ENCODE data around the gene CEP95. TPM values are rescaled to one million over a fixed set of nuclear protein-coding genes. Genes with fewer than 3 reads are reported as not detected.

CEP95 gene
- total and polyA plus RNA-seq, 2 of the 13 experiments (the other 11 are each of a cell fraction or from before 2014, with no cell fraction given) = 65.9 to 68.8 TPM

DNA sequence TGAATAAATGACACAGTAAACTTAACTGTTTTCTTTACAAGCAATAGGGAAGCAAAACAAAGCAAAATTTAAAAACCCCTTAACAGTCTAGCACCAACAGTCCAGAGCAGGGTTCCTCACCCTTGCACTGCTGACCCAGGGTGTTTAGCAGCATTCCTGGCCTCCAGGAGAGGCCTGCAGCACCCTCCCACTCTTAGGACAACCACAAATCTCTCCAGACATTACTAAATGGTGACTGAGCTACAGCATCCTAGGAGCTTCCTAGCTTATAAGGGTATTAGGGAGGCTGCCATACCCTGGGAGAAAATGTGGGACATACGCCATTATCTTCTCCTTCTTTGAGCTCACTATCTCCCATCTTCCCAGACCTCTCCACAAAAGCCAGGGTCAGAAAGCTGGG, 25.8 kb upstream of the CEP95 start:
- Histone ChIP-seq H4K20me1 (ENCODE audit: insufficient read depth, low read length) (no peaks in the 10 kb centered on the region), H3K4me1 (ENCODE audit: insufficient read depth, low read length) (no peaks in the 10 kb centered on the region), H2AFZ (ENCODE audit: low read length) (no peak overlapping the region), H3K27me3 (ENCODE audit: control insufficient read depth in 1 of 2, insufficient read depth in 2 of 2, low read length in 2 of 2) (no peaks in the 10 kb centered on the region), H3K9me3 (ENCODE audit: low read length) (no peaks in the 10 kb centered on the region), H3K9ac (ENCODE audit: insufficient read depth, low read depth, low read length) (no peak overlapping the region), H3K79me2 (ENCODE audit: insufficient read depth, low read length) (no peaks in the 10 kb centered on the region), H3K27ac (ENCODE audit: extremely low read length, insufficient read depth, low read length) (no peak overlapping the region), H3K4me3 (replicated peaks in 1 of 3; ENCODE audit: insufficient read depth in 1 of 3, low read depth in 2 of 3, low read length in 3 of 3) (no peak overlapping the region), H3K36me3 (replicated peaks in 1 of 2; ENCODE audit: control insufficient read depth in 1 of 2, insufficient read depth in 2 of 2, low read length in 2 of 2) (peaks cover 13 to 62% of the 10 kb centered on the region in 2 experiments), H3K4me2 (ENCODE audit: low read depth, low read length) (no peak overlapping the region)
- DNase-seq (ENCODE audit: low spot score) = no peak
- no TSS peak for BruUV-seq (replicated peaks)
- TF ChIP-seq ZNF737 (CRISPR knock-in tag; IDR thresholded peaks at IDR 0.05; ENCODE audit: borderline replicate concordance) = no peak
- no peak for TF ChIP-seq ATRX (CRISPR knock-in tag; IDR thresholded peaks at IDR 0.05; ENCODE audit: borderline replicate concordance)
- intact Hi-C loops (cut with micrococcal nuclease; ENCODE audit: unreplicated experiment) = loop anchor here (2.0 kb wide), 1 partner anchor 38 kb away; no protein-coding TSS in a partner anchor
- ATAC-seq = no peak
- ChIA-PET CTCF (ENCODE audit: low intra/inter-chr PET ratio, low total read pairs) (no interaction called here), POLR2A (interaction anchor here (0.9 kb wide), 1 partner anchor 10 kb away, joined by 3 read pairs; no protein-coding TSS in a partner anchor)
- no peak for FAIRE-seq
- 95% methylated on average over 1 of the region's 1 CpG for WGBS (ENCODE audit: low lambda C conversion rate)
- in situ Hi-C loops (cut with HindIII; ENCODE audit: extremely low pct_ligation_motif_present, low pct_unique_long_range_greater_than_20kb) = no loop called here

DNA sequence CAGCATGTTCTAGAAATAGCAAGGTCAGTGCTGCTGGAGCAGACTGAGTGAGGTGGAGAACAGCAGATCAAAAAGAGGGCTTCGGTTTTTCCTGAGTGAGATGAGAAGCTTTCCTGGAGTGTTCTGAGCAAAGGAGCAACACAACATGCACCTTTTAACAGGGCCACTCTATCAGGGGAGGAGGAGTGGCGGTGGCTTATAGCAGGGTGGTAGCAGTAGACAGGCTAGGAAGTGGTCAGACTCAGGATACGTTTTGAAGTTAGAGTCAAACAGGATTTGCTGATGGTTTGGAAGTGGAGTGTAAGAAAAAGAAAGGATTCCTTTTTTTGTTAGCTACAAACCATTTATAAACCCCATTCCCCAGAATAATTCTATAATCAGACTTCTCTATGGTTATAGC, 22.4 kb upstream of the CEP95 start:
- no peaks in the 10 kb centered on the region for H4K20me1 ChIP-seq (ENCODE audit: insufficient read depth, low read length)
- BruUV-seq (replicated peaks) = no TSS peak
- H3K9me3 ChIP-seq (ENCODE audit: low read length) = no peaks in the 10 kb centered on the region
- ChIA-PET POLR2A (interaction anchor here (0.8 to 1.2 kb wide), 2 partner anchors 13 to 21 kb away, joined by 3 read pairs; partner anchors contain the start of gene POLG2), CTCF (ENCODE audit: low intra/inter-chr PET ratio, low total read pairs) (no interaction called here)
- intact Hi-C loops (cut with micrococcal nuclease; ENCODE audit: unreplicated experiment) = no loop called here
- no peak for ATAC-seq
- H3K79me2 ChIP-seq (ENCODE audit: insufficient read depth, low read length) = no peaks in the 10 kb centered on the region
- no peak for FAIRE-seq
- WGBS (ENCODE audit: low lambda C conversion rate) = 98% methylated on average over 3 of the region's 3 CpGs
- in situ Hi-C loops (cut with HindIII; ENCODE audit: extremely low pct_ligation_motif_present, low pct_unique_long_range_greater_than_20kb) = no loop called here
- peaks cover 13 to 53% of the 10 kb centered on the region in 2 experiments for H3K36me3 ChIP-seq (replicated peaks in 1 of 2; ENCODE audit: control insufficient read depth in 1 of 2, insufficient read depth in 2 of 2, low read length in 2 of 2)
- no peak overlapping the region for H3K9ac ChIP-seq (ENCODE audit: insufficient read depth, low read depth, low read length)
- H3K27ac ChIP-seq (ENCODE audit: extremely low read length, insufficient read depth, low read length) = no peak overlapping the region
- H3K4me3 ChIP-seq (replicated peaks in 1 of 3; ENCODE audit: insufficient read depth in 1 of 3, low read depth in 2 of 3, low read length in 3 of 3) = no peak overlapping the region
- TF ChIP-seq ZNF260 (CRISPR knock-in tag; IDR thresholded peaks at IDR 0.05; ENCODE audit: borderline replicate concordance, low read depth) (no peak), ATF7 (IDR thresholded peaks at IDR 0.05) (no peak), ATF7 (CRISPR knock-in tag; IDR thresholded peaks at IDR 0.05) (no peak), MAZ (IDR thresholded peaks at IDR 0.05; ENCODE audit: borderline replicate concordance, low read depth, low read length) (no peak), MAZ (CRISPR knock-in tag; IDR thresholded peaks at IDR 0.05; ENCODE audit: low read depth) (no peak)
- TF ChIP-seq, protein P1, sequence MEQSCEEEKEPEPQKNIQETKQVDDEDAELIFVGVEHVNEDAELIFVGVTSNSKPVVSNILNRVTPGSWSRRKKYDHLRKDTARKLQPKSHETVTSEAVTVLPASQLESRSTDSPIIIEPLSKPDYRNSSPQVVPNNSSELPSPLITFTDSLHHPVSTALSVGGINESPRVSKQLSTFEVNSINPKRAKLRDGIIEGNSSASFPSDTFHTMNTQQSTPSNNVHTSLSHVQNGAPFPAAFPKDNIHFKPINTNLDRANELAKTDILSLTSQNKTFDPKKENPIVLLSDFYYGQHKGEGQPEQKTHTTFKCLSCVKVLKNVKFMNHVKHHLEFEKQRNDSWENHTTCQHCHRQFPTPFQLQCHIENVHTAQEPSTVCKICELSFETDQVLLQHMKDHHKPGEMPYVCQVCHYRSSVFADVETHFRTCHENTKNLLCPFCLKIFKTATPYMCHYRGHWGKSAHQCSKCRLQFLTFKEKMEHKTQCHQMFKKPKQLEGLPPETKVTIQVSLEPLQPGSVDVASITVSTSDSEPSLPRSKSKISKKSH (CRISPR knock-in tag; IDR thresholded peaks at IDR 0.05; ENCODE audit: borderline replicate concordance) = no peak
- no peak for DNase-seq (ENCODE audit: low spot score)
- H2AFZ ChIP-seq (ENCODE audit: low read length) = no peak overlapping the region
- no peaks in the 10 kb centered on the region for H3K4me1 ChIP-seq (ENCODE audit: insufficient read depth, low read length)
- no peaks in the 10 kb centered on the region for H3K27me3 ChIP-seq (ENCODE audit: control insufficient read depth in 1 of 2, insufficient read depth in 2 of 2, low read length in 2 of 2)
- no peak overlapping the region for H3K4me2 ChIP-seq (ENCODE audit: low read depth, low read length)

Data from HepG2 (cell line).